ENCODE measurements around the gene ACP7. TPM values are rescaled to one million over a fixed set of nuclear protein-coding genes. Genes with fewer than 3 reads are reported as not detected.
"Not testable (repeated sequence)": the region's sequence is repeated elsewhere in the genome, so short reads cannot be mapped to it uniquely, and the experiment has no call there.

The ACP7 gene
- total RNA-seq, 1 donor from 2014 or later: not detected

DNA sequence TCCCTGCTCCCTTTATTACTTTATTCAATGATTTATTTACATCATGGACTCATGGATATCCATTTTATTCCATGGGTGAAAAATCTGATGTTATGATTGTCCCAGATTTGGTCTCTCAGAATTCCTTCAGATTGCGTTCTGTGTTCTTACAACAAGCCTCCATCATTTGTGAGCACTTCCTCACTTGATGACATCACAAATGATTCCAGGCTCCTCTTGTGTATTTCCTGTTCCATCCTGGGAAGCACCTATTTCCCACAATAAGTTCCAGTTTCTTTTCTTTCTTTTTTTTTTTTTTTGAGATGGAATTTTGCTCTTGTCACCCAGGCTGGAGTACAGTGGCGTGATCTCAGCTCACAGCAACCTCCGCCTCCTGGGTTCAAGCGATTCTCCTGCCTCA, 6.7 kb downstream of the ACP7 start:
- intact Hi-C loops (cut with micrococcal nuclease): no loop called here
- Mint-ChIP-seq H3K27ac (no peak overlapping the region), H3K9me3 (no peaks in the 10 kb centered on the region), H3K4me1 (no peaks in the 10 kb centered on the region), H3K27me3 (peaks cover 19% of the 10 kb centered on the region), H3K4me3 (no peak overlapping the region), H3K36me3 (ENCODE audit: low read depth) (no peaks in the 10 kb centered on the region)
- no peak for DNase-seq
- POLR2A ChIA-PET: interaction anchor here (0.6 kb wide), 1 partner anchor 1437 kb away, joined by 4 read pairs; no protein-coding TSS in a partner anchor
- CTCF ChIA-PET: no interaction called here
- TF ChIP-seq, protein P1, sequence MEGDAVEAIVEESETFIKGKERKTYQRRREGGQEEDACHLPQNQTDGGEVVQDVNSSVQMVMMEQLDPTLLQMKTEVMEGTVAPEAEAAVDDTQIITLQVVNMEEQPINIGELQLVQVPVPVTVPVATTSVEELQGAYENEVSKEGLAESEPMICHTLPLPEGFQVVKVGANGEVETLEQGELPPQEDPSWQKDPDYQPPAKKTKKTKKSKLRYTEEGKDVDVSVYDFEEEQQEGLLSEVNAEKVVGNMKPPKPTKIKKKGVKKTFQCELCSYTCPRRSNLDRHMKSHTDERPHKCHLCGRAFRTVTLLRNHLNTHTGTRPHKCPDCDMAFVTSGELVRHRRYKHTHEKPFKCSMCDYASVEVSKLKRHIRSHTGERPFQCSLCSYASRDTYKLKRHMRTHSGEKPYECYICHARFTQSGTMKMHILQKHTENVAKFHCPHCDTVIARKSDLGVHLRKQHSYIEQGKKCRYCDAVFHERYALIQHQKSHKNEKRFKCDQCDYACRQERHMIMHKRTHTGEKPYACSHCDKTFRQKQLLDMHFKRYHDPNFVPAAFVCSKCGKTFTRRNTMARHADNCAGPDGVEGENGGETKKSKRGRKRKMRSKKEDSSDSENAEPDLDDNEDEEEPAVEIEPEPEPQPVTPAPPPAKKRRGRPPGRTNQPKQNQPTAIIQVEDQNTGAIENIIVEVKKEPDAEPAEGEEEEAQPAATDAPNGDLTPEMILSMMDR (IDR thresholded peaks at IDR 0.05): no peak
- ATAC-seq (ENCODE audit: low read depth): no peak

DNA sequence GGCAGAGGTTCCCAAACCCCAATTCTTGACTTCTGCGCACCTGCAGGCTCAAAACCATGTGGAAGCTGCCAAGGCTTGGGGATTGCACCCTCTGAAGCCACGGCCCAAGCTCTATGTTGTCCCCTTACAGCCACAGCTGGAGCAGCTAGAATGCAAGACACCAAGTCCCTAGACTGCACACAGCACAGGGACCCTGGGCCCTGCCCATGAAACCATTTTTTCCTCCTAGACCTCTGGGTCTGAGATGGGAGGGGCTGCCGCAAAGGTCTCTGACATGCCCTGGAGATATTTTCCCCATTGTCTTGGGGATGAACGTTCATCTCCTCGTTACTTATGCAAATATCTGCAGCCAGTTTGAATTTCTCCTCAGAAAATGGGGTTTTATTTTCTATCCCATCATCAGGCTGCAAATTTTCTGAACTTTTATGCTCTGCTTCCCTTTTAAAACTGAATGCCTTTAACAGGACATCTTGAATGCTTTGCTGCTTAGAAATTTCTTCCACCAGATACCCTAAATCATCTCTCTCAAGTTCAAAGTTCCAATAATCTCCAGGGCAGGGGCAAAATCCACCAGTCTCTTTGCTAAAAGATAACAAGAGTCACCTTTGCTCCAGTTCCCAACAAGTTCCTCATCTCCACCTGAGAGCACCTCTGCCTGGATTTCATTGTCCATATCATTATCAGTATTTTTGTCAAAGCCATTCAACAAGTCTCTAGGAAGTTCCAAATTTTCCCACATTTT, 11.8 kb downstream of the ACP7 start:
- DNase-seq; H3K27ac Mint-ChIP-seq; H3K4me1 Mint-ChIP-seq; CTCF ChIA-PET; ATAC-seq (ENCODE audit: low read depth); POLR2A ChIA-PET; H3K4me3 Mint-ChIP-seq; intact Hi-C loops (cut with micrococcal nuclease); H3K9me3 Mint-ChIP-seq; H3K36me3 Mint-ChIP-seq (ENCODE audit: low read depth): not testable (repeated sequence)
- H3K27me3 Mint-ChIP-seq: peaks cover 44% of the 10 kb centered on the region

DNA sequence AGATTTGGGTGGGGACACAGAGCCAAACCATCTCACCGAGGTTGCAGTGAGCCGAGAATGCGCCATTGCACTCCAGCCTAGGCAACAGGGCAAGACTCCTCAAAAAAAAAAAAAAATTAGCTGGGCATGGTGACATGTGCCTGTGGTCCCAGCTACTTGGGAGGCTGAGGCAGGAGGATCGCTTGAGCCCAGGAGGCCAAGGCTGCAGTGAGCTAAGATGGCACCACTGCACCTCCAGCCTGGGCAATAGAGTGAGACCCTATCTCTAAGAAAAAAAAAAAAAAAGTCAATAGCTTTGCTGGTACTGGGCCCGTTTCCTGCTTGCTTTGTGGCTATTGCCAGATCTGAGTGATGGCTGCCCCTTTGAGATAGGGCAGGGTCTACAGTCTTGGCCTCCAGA, 13.1 kb downstream of the ACP7 start:
- CTCF ChIA-PET: no interaction called here
- Mint-ChIP-seq H3K9me3 (no peaks in the 10 kb centered on the region), H3K36me3 (ENCODE audit: low read depth) (no peaks in the 10 kb centered on the region), H3K27ac (no peak overlapping the region), H3K4me1 (no peaks in the 10 kb centered on the region), H3K27me3 (peaks cover 44% of the 10 kb centered on the region), H3K4me3 (no peak overlapping the region)
- POLR2A ChIA-PET: no interaction called here
- TF ChIP-seq, protein P1 (IDR thresholded peaks at IDR 0.05): no peak
- intact Hi-C loops (cut with micrococcal nuclease): no loop called here
- DNase-seq (no peak), ATAC-seq (ENCODE audit: low read depth) (no peak)

DNA sequence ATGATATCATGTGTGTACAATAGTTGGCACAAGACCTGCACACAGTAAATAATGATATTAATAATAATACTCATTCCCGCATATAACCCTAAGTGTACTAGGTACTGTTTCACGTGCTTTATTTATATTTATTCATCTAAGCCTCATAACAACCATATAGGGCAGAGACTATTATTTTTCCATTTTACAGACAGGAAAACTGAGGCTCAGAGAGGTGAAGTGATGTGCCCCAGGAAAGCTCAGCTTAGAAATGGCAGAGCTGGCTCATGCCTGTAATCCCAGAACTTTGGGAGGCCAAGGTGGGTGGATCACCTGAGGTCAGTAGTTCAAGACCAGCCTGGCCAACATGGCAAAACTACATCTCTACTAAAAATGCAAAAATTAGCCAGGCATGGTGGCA, 13.6 kb downstream of the ACP7 start:
- Mint-ChIP-seq H3K27me3 (peaks cover 44% of the 10 kb centered on the region), H3K9me3 (no peaks in the 10 kb centered on the region), H3K36me3 (ENCODE audit: low read depth) (no peaks in the 10 kb centered on the region), H3K4me1 (no peaks in the 10 kb centered on the region), H3K4me3 (no peak overlapping the region), H3K27ac (no peak overlapping the region)
- CTCF ChIA-PET: no interaction called here
- intact Hi-C loops (cut with micrococcal nuclease): no loop called here
- DNase-seq (no peak), ATAC-seq (ENCODE audit: low read depth) (no peak)
- TF ChIP-seq, protein P1 (IDR thresholded peaks at IDR 0.05): no peak
- POLR2A ChIA-PET: no interaction called here

DNA sequence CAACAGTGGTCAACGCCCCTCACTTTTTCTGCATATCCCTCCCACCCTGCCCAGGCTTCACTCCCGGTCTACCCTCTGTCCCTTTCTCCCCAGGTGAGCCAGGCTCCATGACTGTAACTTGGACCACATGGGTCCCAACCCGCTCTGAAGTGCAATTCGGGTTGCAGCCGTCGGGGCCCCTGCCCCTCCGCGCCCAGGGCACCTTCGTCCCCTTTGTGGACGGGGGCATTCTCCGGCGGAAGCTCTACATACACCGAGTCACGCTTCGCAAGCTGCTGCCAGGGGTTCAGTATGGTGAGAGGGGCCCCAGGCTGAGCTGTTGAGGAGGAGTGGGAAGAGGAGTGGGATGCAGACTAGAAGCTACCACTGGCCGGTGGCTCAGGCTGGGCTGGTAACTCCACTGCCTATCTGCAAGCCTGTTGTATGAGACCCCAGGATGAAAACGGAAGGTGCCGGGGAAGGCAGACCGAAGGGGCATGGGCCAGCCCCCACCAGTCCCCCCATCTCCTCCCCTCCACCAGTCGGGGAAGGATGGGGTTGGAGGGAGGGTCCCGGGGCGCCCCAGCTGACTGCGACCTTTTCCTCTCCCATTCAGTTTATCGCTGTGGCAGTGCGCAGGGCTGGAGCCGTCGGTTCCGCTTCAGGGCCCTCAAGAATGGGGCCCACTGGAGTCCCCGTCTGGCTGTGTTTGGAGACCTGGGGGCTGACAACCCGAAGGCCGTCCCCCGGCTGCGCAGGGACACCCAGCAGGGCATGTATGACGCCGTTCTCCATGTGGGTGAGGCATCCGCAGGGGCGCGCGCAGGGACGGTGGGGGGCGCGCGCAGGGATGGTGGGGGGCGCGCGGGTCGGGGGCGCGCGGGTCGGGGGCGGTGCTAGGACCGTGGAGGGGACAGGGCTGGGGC, 14.4 kb downstream of the ACP7 start:
- TF ChIP-seq, protein P1 (IDR thresholded peaks at IDR 0.05): no peak
- Mint-ChIP-seq H3K9me3 (no peaks in the 10 kb centered on the region), H3K4me1 (no peaks in the 10 kb centered on the region), H3K27me3 (peaks cover 43% of the 10 kb centered on the region), H3K4me3 (no peak overlapping the region), H3K36me3 (ENCODE audit: low read depth) (no peaks in the 10 kb centered on the region), H3K27ac (no peak overlapping the region)
- ChIA-PET CTCF (no interaction called here), POLR2A (no interaction called here)
- ATAC-seq (ENCODE audit: low read depth): no peak
- DNase-seq: no peak
- intact Hi-C loops (cut with micrococcal nuclease): no loop called here
